Stimulated activated CD8-positive, alpha-beta memory T cell treated with anti-CD3 and anti-CD28 coated beads, Interleukin-15, amount 100 ng/mL, for 4 hours (primary cell): ENCODE results near the gene RCAN3.
"Not testable (repeated sequence)": the region's sequence is repeated elsewhere in the genome, so short reads cannot be mapped to it uniquely, and the experiment has no call there.

Source experiments
- DNase-seq, 2 donors: peaks; one replicate each; pipeline ENCODE4 v3.0.0-alpha.2; 2020; ENCODE audit warnings: low read depth in 2 of 2

The RCAN3 gene

GRCh38 chr1:24486331-24487065, 16.1 kb upstream of the RCAN3 start:
- no peak for DNase-seq

GRCh38 chr1:24487455-24487854, 15.2 kb upstream of the RCAN3 start:
- DNase-seq: no peak

GRCh38 chr1:24488159-24488558, 14.5 kb upstream of the RCAN3 start:
- DNase-seq: peak in 1 of 2 donors; percentile 67

- DNase-seq: no peak
Observed at GRCh38 chr1:24489674-24490073, 13.0 kb upstream of the RCAN3 start.

- DNase-seq: no peak
Observed at GRCh38 chr1:24490101-24490781, 12.4 kb upstream of the RCAN3 start.

GRCh38 chr1:24491577-24492360, 10.9 kb upstream of the RCAN3 start:
- DNase-seq: no peak

- not testable (repeated sequence) for DNase-seq
Observed at GRCh38 chr1:24492935-24493334, 9.7 kb upstream of the RCAN3 start.

GRCh38 chr1:24493785-24494184, 8.9 kb upstream of the RCAN3 start:
- no peak for DNase-seq

- DNase-seq: no peak
Observed at GRCh38 chr1:24498589-24498988, 4.0 kb upstream of the RCAN3 start.

GRCh38 chr1:24500448-24501048, 2.1 kb upstream of the RCAN3 start:
- DNase-seq: no peak

GRCh38 chr1:24501371-24502064, 1.1 kb upstream of the RCAN3 start:
- no peak for DNase-seq

GRCh38 chr1:24502065-24502708, 449 bp upstream of the RCAN3 start:
- peak; percentile 50 to 64 for DNase-seq

- no peak for DNase-seq
Observed at GRCh38 chr1:24503059-24503751, 569 bp downstream of the RCAN3 start.

- DNase-seq: no peak
Observed at GRCh38 chr1:24503870-24504523, 1.4 kb downstream of the RCAN3 start.

- no peak for DNase-seq
Observed at GRCh38 chr1:24504560-24504959, 1.9 kb downstream of the RCAN3 start.

- DNase-seq: no peak
Observed at GRCh38 chr1:24505816-24506215, 3.2 kb downstream of the RCAN3 start.

GRCh38 chr1:24506691-24507381, 4.2 kb downstream of the RCAN3 start:
- no peak for DNase-seq

- DNase-seq: no peak
Observed at GRCh38 chr1:24507405-24507804, 4.8 kb downstream of the RCAN3 start.

GRCh38 chr1:24508911-24509310, 6.3 kb downstream of the RCAN3 start:
- no peak for DNase-seq
